IgD-negative memory B cell (primary cell): Measurements from ENCODE around the gene IER2. TPM values are rescaled to one million over a fixed set of nuclear protein-coding genes. Genes with fewer than 3 reads are reported as not detected.
A peak's percentile ranks its signal among the peaks of the same experiment; 100 is the strongest.
"Not testable (repeated sequence)": the region's sequence is repeated elsewhere in the genome, so short reads cannot be mapped to it uniquely, and the experiment has no call there.

ENCODE experiments used
- H3K27ac Mint-ChIP-seq, 3 donors: one replicate each; pipeline ENCODE4 v1.8.0; 2020 to 2022; ENCODE audit warnings: mild to moderate bottlenecking in 3 of 3, mixed read lengths in 3 of 3, moderate library complexity in 1 of 3
- H3K27me3 Mint-ChIP-seq: one replicate; pipeline ENCODE4 v1.8.0; 2021; ENCODE audit warnings: mixed read lengths
- H3K36me3 Mint-ChIP-seq: one replicate; pipeline ENCODE4 v1.8.0; 2020; ENCODE audit warnings: mild to moderate bottlenecking, mixed read lengths
- H3K4me1 Mint-ChIP-seq, 3 donors: one replicate each; pipeline ENCODE4 v1.8.0; 2020 to 2022; ENCODE audit warnings: mixed read lengths in 3 of 3, mild to moderate bottlenecking in 1 of 3
- H3K4me3 Mint-ChIP-seq, 4 donors: one replicate each; pipeline ENCODE4 v1.8.0; 2020 to 2022; ENCODE audit warnings: mild to moderate bottlenecking in 4 of 4, mixed read lengths in 4 of 4, moderate library complexity in 3 of 4
- H3K9me3 Mint-ChIP-seq, 3 donors: one replicate each; pipeline ENCODE4 v1.8.0; 2020 to 2021; ENCODE audit warnings: mixed read lengths in 3 of 3, mild to moderate bottlenecking in 1 of 3
- polyA plus RNA-seq: library from polyadenylated mRNA; unstranded; fragments of 300-500 nt; fragmentation: Illumina TruSeq; gene quantifications from one replicate; pipeline ENCODE4 v1.2.3, GENCODE V29; 2021

IER2 gene
- polyA plus RNA-seq, 1 donor from 2014 or later: 350 TPM

DNA sequence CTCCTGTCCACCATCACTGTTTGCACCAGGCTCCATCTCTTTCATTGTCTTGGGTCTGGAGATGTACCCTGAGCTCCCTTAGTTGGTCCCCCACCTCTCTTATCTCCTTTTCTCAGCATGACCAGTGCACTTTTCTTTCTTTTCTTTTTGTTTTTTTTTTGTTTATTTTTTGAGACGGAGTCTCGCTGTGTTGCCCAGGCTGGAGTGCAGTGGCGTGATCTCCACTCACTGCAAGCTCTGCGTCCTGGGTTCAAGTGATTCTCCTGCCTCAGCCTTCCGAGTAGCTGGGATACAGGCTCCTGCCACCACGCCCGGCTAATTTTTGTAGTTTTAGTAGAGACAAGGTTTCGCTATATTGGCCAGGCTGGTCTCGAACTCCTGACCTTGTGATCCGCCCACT, 28.1 kb downstream of the IER2 start:
- H3K9me3 Mint-ChIP-seq, H3K4me3 Mint-ChIP-seq, H3K27me3 Mint-ChIP-seq, H3K36me3 Mint-ChIP-seq, H3K27ac Mint-ChIP-seq: not testable (repeated sequence)
- H3K4me1 Mint-ChIP-seq: peaks cover 7 to 19% (median 19%) of the 10 kb centered on the region in 3 donors

DNA sequence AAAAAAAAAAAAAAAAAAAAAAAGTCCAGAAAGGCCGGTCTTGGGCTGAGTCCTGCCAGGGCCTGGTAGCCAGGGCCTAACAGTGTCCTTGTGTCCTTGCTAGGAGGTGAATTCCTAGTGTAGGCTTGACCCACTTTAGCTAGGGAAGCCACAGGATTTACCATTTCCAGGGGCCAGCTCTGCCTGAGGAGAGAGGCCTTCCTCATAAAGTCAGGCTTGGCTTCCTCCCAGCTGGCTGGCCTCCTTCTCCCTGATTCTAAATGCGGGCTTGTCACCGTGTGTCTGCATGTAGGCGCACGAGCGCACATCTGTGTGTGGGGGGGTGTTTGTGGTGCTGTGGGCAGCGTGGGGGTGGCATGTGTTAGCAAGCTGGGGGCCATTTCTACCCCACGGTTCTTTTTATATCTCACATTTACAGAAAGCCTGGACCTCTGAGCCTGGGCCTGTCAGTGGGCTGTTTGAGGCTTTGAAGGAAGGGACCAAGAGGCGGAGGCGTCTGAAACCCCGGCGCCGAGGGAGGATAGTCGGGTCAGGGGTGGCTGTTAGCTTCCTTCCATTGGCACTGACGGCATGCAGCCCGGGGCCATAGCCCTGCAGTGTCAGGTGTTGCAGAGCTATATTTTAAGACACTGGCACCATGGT, 31.7 kb downstream of the IER2 start:
- Mint-ChIP-seq H3K4me1 (peaks cover 7 to 19% (median 19%) of the 10 kb centered on the region in 3 donors), H3K27ac (peak overlapping the region in 2 of 3 donors; percentile 67 to 72), H3K36me3 (no peaks in the 10 kb centered on the region), H3K9me3 (no peaks in the 10 kb centered on the region), H3K4me3 (peak overlapping the region in 3 of 4 donors; percentile 20 to 90 (median 27)), H3K27me3 (no peaks in the 10 kb centered on the region)

DNA sequence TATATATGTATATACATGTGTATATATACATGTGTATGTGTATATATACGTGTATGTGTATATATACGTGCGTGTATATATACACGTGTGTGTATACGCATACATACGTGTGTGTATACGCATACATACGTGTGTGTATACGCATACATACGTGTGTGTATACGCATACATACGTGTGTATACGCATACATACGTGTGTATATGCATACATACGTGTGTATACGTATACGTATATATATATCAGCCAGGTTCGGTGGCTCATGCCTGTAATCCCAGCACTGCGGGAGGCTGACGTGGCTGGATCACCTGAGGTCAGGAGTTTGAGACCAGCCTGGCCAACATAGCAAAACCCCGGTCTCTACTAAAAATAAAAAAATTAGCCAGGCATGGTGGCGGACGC, 34.7 kb downstream of the IER2 start:
- H3K4me3 Mint-ChIP-seq, H3K9me3 Mint-ChIP-seq, H3K36me3 Mint-ChIP-seq, H3K27ac Mint-ChIP-seq, H3K27me3 Mint-ChIP-seq: not testable (repeated sequence)
- peaks cover 7 to 27% (median 22%) of the 10 kb centered on the region in 3 donors for H3K4me1 Mint-ChIP-seq

DNA sequence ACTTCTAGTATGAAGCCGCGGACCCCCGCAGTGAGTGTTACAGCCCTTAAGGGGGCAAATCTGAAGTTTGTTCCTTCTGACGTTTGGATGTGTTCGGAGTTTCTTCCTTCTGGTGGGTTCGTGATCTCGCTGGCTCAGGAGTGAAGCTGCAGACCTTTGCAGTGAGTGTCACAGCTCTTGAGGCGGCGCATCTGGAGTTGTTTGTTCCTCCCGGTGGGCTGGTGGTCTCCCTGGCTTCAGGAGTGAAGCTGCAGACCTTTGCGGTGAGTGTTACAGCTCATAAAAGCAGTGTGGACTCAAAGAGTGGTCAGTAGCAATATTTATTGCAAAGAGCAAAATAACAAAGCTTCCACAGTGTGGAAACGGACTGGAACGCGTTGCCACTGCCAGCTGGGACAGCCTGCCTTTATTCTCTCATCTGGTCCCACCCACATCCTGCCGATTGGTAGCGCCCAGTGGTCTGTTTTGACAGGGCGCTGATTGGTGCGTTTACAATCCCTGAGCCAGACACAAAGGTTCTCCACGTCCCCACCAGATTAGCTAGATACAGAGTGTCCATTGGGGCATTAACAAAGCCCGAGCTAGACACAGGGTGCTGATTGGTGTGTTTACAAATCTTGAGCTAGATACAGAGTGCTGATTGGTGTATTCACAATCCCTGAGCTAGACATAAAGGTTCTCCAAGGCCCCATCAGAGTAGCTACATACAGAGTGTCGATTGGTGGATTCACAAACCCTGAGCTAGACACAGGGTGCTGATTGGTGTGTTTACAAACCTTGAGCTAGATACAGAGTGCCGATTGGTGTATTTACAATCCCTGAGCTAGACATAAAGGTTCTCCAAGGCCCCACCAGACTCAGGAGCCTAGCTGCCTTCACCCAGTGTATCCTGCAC, 35.8 kb downstream of the IER2 start:
- peaks cover 7 to 20% (median 16%) of the 10 kb centered on the region in 3 donors for H3K4me1 Mint-ChIP-seq
- not testable (repeated sequence) for H3K27ac Mint-ChIP-seq, H3K36me3 Mint-ChIP-seq, H3K4me3 Mint-ChIP-seq, H3K9me3 Mint-ChIP-seq, H3K27me3 Mint-ChIP-seq

DNA sequence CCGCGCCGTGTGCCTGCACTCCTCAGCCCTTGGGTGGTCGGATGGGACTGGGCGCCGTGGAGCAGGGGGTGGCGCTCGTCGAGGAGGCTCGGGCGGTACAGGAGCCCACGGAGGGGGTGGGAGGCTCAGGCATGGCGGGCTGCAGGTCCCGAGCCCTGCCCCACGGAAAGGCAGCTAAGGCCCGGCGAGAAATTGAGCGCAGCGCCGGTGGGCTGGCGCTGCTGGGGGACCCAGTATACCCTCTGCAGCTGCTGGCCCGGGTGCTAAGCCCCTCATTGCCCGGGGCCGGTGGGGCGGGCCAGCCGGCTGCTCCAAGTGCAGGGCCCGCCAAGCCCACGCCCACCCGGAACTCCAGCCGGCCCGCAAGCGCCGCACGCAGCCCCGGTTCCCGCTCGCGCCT, 36.5 kb downstream of the IER2 start:
- H3K4me3 Mint-ChIP-seq, H3K27ac Mint-ChIP-seq, H3K27me3 Mint-ChIP-seq, H3K9me3 Mint-ChIP-seq, H3K36me3 Mint-ChIP-seq: not testable (repeated sequence)
- H3K4me1 Mint-ChIP-seq: peaks cover 6 to 19% (median 15%) of the 10 kb centered on the region in 3 donors

DNA sequence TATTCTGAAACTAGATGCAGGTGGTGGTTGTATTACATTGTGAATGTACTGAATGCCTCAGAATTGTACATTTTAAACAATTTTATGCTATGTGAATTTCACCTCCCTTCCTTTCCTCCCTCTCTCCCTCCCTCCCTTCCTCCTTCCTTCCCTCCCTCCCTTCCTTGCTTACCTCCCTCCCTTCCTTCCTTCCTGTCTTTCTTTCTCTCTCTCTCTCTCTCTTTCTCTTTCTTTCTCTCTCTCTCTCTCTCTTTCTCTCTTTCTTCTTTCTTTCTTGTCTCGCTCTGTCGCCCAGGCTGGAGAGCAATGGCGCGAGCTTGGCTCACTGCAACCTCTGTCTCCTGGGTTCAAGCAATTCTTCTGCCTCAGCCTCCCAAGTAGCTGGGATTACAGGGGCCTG, 37.2 kb downstream of the IER2 start:
- Mint-ChIP-seq H3K27me3 (no peaks in the 10 kb centered on the region), H3K27ac (no peak overlapping the region), H3K9me3 (no peaks in the 10 kb centered on the region), H3K4me1 (peaks cover 0 to 13% (median 9%) of the 10 kb centered on the region in 3 donors), H3K4me3 (no peak overlapping the region), H3K36me3 (no peaks in the 10 kb centered on the region)

DNA sequence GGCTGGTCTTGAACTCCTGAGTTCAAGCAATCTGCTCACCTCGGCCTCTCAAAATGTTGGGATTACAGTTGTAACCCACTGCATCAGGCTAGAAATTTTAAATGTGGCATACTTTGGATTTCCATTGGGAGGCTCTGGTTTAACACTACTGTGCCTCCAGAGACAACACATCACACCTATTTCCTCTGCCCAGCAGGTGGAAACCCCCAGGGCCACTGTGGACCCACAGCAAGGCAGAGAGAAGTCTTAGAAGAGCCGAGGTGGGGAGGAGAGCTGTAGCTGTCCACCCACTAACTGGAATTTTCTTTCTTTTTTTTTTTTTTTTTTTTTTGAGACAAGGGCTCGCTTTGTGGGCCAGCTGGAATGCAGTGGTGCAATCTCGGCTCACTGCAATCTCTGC, 39.4 kb downstream of the IER2 start:
- Mint-ChIP-seq H3K9me3 (no peaks in the 10 kb centered on the region), H3K27ac (peak overlapping the region in 1 of 3 donors; percentile 35), H3K27me3 (no peaks in the 10 kb centered on the region), H3K4me3 (no peak overlapping the region), H3K36me3 (no peaks in the 10 kb centered on the region), H3K4me1 (peaks cover 0 to 21% (median 15%) of the 10 kb centered on the region in 3 donors)

DNA sequence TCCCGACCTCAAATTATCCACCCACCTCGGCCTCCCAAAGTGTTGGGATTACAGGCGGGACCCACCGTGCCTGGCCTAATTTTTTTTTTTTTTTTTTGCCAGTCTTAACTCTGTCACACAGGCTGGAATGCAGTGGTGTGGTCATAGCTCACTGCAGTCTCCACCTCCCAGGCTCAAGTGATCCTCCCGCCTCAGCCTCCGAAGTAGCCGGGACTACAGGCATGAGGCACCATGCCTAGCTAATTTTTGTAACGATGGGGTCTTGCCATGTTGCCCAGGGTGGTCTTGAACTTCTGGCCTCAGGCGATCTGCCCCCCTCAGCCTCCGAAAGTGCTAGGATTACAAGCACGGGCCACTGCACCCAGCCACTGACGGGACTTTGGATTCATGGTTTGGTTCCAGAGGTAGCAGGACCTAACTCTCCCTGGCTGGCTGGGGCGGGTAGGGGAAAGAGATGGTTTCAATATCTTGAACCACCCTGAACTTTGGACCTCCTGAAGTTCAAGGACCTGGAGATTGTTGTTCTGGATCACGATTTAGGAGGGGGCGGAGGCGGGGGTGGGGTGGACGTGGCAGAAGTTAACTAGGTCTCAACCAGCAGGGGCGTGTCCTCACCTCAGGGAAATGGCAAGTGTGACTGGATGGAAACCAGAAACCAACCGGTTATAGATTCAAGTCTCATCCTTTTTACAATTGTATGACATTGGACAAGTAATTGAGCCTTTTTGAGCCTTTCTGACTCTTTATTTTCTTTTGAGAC, 40.8 kb downstream of the IER2 start:
- peak overlapping the region in 1 of 3 donors; percentile 35 for H3K27ac Mint-ChIP-seq
- H3K4me1 Mint-ChIP-seq: peaks cover 6 to 29% (median 21%) of the 10 kb centered on the region in 3 donors
- no peaks in the 10 kb centered on the region for H3K27me3 Mint-ChIP-seq
- H3K9me3 Mint-ChIP-seq: no peaks in the 10 kb centered on the region
- no peaks in the 10 kb centered on the region for H3K36me3 Mint-ChIP-seq
- H3K4me3 Mint-ChIP-seq: no peak overlapping the region

DNA sequence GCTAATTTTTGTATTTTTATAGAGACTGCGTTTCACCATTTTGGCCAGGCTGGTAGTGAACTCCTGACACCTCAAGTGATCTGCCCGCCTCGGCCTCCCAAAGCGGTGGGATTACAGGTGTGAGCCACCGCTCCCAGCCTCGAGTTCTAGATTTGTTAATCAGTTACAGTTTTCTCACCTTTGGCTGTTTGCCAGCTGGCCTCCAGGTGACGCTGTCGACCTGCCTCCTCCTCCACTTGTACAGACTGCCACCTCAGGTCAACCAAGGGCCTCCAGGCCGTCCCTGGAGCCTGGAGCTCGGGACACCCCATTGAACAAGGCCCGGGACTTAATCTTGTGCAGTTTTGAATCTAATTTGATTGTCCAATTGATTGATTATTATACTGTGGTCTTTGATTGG, 45.5 kb downstream of the IER2 start:
- no peaks in the 10 kb centered on the region for H3K27me3 Mint-ChIP-seq
- H3K27ac Mint-ChIP-seq: peak overlapping the region; percentile 41 to 97 (median 93)
- peak overlapping the region; percentile 4 to 81 (median 60) for H3K4me3 Mint-ChIP-seq
- no peaks in the 10 kb centered on the region for H3K36me3 Mint-ChIP-seq
- peaks cover 6 to 19% (median 16%) of the 10 kb centered on the region in 3 donors for H3K4me1 Mint-ChIP-seq
- H3K9me3 Mint-ChIP-seq: no peaks in the 10 kb centered on the region

DNA sequence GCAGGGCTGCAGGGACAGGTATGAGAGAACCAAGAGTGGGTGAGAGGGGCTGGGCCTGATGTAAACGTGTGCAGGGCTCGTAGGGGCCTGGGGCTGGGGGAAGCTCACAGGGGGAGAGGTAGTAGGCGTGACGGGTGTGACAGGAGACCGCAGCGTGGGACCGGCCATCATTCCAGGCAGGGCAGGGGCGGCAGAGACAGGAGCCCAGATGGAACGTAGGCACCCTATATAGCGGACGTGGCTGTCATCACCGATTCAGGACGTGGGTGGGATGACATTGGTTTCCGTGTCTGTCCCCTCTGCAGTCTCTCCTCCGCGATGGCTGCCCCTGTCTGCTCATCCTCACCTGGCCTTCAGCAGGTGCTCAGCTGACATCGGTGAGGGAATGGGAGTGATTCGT, 48.4 kb downstream of the IER2 start:
- H3K27ac Mint-ChIP-seq: peak overlapping the region in 1 of 3 donors; percentile 43
- peaks cover 6 to 16% (median 14%) of the 10 kb centered on the region in 3 donors for H3K4me1 Mint-ChIP-seq
- no peaks in the 10 kb centered on the region for H3K9me3 Mint-ChIP-seq
- H3K4me3 Mint-ChIP-seq: no peak overlapping the region
- H3K36me3 Mint-ChIP-seq: no peaks in the 10 kb centered on the region
- H3K27me3 Mint-ChIP-seq: no peaks in the 10 kb centered on the region

DNA sequence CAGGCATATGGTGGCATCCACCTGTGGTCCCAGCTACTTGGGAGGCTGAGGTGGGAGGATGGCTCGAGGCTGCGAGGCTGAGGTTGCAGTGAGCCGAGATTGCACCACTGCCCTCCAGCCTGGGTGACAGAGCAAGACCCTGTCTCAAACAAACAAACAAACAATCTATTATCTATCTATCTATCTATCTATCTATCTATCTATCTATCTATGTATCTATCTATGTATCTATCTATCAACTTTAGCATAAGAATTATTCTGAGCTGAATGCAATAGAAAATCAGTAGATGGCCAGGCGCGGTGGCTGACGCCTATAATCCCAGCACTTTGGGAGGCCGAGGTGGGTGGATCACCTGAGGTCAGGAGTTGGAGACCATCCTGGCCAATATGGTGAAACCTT, 51.9 kb downstream of the IER2 start:
- not testable (repeated sequence) for H3K4me1 Mint-ChIP-seq, H3K4me3 Mint-ChIP-seq, H3K27me3 Mint-ChIP-seq, H3K27ac Mint-ChIP-seq, H3K36me3 Mint-ChIP-seq, H3K9me3 Mint-ChIP-seq

Other genes with a start within 250 kb of the IER2 start
- gene SYCE2, start 231.1 kb upstream of the IER2 start, polyA plus RNA-seq: not detected
- gene FARSA, start 216.7 kb upstream of the IER2 start, polyA plus RNA-seq: 56.8 TPM
- gene CALR, start 211.8 kb upstream of the IER2 start, polyA plus RNA-seq: 158 TPM
- 132 TPM for gene RAD23A, start 204.5 kb upstream of the IER2 start, polyA plus RNA-seq
- 84.1 TPM for gene GADD45GIP1, start 193.2 kb upstream of the IER2 start, polyA plus RNA-seq
- not detected for gene DAND5, start 180.8 kb upstream of the IER2 start, polyA plus RNA-seq
- gene NFIX, start 154.9 kb upstream of the IER2 start, polyA plus RNA-seq: 0.09 TPM
- 90.1 TPM for gene LYL1, start 47.6 kb upstream of the IER2 start, polyA plus RNA-seq
- gene TRMT1, start 33.7 kb upstream of the IER2 start, polyA plus RNA-seq: 30.7 TPM
- gene NACC1, start 32.1 kb upstream of the IER2 start, polyA plus RNA-seq: 2.7 TPM
- 52.8 TPM for gene STX10, start within 50 bp of the IER2 start, polyA plus RNA-seq